HG03039 (cell line): ENCODE results near the gene RTKN.

Experiments
- ATAC-seq: cut with Tn5 transposase; IDR thresholded peaks from one replicate; pipeline ENCODE4 v1.9.1; 2021; ENCODE audit warnings: mild to moderate bottlenecking, moderate library complexity; ENCODE audit not compliant: unreplicated experiment

The RTKN gene

DNA sequence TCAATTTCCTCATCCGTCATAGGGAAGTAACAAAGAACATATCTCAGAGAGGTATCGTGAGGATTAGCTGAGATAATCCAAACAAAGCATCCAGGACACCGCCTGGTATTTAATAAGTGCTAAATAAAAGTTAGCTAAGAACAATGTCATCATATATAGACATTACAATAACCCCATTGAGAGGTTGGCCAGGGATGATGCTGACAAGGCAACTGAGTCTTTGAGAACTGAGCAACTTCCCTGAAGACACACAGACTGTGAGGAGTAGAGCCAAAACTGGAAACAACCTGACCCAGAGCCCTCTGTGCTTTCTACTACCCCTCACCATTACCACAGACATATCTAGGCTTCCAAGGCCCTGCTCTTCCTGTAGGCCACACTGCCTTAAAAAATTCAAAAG lies 60.0 kb downstream of the RTKN start:
- no peak for ATAC-seq

- no peak for ATAC-seq
Observed at GRCh38 chr2:74379851-74380789, 61.6 kb downstream of the RTKN start, which contains the start of gene DCTN1. DCTN1 (minus strand) TSS chr2:74380311; CDS start chr2:74380037, 274 bp downstream.

GRCh38 chr2:74378007-74378406 lies 63.7 kb downstream of the RTKN start:
- no peak for ATAC-seq

GRCh38 chr2:74375838-74376237 lies 65.9 kb downstream of the RTKN start:
- ATAC-seq, result no peak
